ENCODE data around the gene PLK2.

- TF ChIP-seq ZNF384 (IDR thresholded peaks at IDR 0.05): no peak
- TF ChIP-seq NFRKB (IDR thresholded peaks at IDR 0.05): no peak
- no peak for TF ChIP-seq FOXA1 (IDR thresholded peaks at IDR 0.05)
- no peak for TF ChIP-seq FOXK2 (IDR thresholded peaks at IDR 0.05)
- TF ChIP-seq SP1 (IDR thresholded peaks at IDR 0.05): no peak
- no peak for TF ChIP-seq CTBP1 (IDR thresholded peaks at IDR 0.05; ENCODE audit: borderline replicate concordance)
Measured at GRCh38 chr5:58498340-58498942, 38.6 kb upstream of the PLK2 start.
